Stimulated activated CD4-positive, alpha-beta T cell treated with anti-CD3 and anti-CD28 coated beads, Interleukin-4, amount 100 ng/mL, for 1 hour (primary cell): ENCODE measurements around the gene FLCN.

ENCODE experiments used
- DNase-seq: peaks from one replicate; pipeline ENCODE4 v3.0.0-alpha.2; 2020

The FLCN gene

GRCh38 chr17:17235212-17236174 is 1.5 kb downstream of the FLCN start:
- no peak for DNase-seq

GRCh38 chr17:17232303-17232621 is 4.7 kb downstream of the FLCN start:
- DNase-seq: no peak

- DNase-seq: no peak
Measured at GRCh38 chr17:17231621-17232302, 5.2 kb downstream of the FLCN start.

GRCh38 chr17:17229416-17230384 is 7.3 kb downstream of the FLCN start:
- DNase-seq: no peak

GRCh38 chr17:17228521-17229279 is 8.3 kb downstream of the FLCN start:
- no peak for DNase-seq

GRCh38 chr17:17227608-17228520 is 9.1 kb downstream of the FLCN start:
- DNase-seq: no peak

GRCh38 chr17:17226451-17227265 is 10.3 kb downstream of the FLCN start:
- DNase-seq: no peak

GRCh38 chr17:17225901-17226300 is 11.1 kb downstream of the FLCN start:
- no peak for DNase-seq

- no peak for DNase-seq
Measured at GRCh38 chr17:17224137-17224536, 12.8 kb downstream of the FLCN start.

- no peak for DNase-seq
Measured at GRCh38 chr17:17223736-17224135, 13.2 kb downstream of the FLCN start.

GRCh38 chr17:17221329-17221728 is 15.6 kb downstream of the FLCN start:
- no peak for DNase-seq

- no peak for DNase-seq
Measured at GRCh38 chr17:17220529-17220928, 16.4 kb downstream of the FLCN start.

GRCh38 chr17:17217995-17218394 is 19.0 kb downstream of the FLCN start:
- no peak for DNase-seq

GRCh38 chr17:17216776-17217175 is 20.2 kb downstream of the FLCN start:
- DNase-seq: no peak

- DNase-seq: no peak
Measured at GRCh38 chr17:17216236-17216635, 20.7 kb downstream of the FLCN start.

- DNase-seq: no peak
Measured at GRCh38 chr17:17215575-17215974, 21.4 kb downstream of the FLCN start.

- DNase-seq: no peak
Measured at GRCh38 chr17:17214646-17215436, 22.1 kb downstream of the FLCN start.

- no peak for DNase-seq
Measured at GRCh38 chr17:17213775-17214174, 23.2 kb downstream of the FLCN start.

- DNase-seq: no peak
Measured at GRCh38 chr17:17207998-17208397, 29.0 kb downstream of the FLCN start.
